NT2/D1 (cell line): ENCODE data around the gene PARD3.
"Not testable (repeated sequence)": the region's sequence is repeated elsewhere in the genome, so short reads cannot be mapped to it uniquely, and the experiment has no call there.

Experiments used
- SUZ12 ChIP-seq: IDR thresholded peaks from 2 replicates; pipeline ENCODE4 v1.6.1; 2011; ENCODE audit not compliant: insufficient read length, insufficient read depth; ENCODE audit errors: extremely low read depth
- YY1 ChIP-seq: IDR thresholded peaks from 2 replicates; pipeline ENCODE4 v1.6.1; 2011; ENCODE audit not compliant: insufficient read length, insufficient read depth
- ZNF274 ChIP-seq: IDR thresholded peaks from 2 replicates; pipeline ENCODE4 v1.6.1; 2011; ENCODE audit warnings: mild to moderate bottlenecking, low read depth, low read length

DNA sequence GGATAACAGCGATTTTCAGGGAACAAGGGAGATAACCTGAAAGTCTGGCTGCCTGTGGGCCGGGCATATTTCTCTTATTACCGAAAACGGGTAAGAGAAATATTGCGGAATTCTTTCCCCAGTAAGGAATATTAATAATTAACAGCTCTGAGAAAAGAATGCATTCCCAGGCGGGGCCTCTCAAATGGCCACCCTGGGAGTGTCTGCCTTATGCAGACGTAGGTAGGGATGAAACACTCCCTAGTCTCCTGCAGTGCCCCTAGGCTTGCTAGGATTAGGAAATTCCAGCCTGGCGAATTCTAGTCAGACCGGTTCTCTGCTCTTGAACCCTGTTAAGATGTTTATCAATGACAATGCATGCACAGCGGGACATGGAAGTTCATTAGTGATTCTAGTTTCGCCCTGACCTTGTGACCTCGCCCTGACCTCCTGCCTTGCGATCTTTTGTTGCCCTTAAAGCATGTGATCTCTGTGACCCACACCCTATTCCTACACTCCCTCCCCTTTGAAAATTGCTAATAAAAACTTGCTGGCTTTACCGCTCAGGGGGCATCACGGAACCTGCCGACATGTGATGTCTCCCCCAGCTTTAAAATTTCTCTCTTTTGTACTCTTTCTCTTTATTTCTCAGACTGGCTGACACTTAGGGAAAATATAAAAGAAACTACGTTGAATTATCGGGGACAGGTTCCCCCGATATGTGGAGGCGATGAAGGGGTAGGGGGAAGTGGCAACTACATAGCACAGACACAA is 387.8 kb downstream of the PARD3 start:
- TF ChIP-seq SUZ12, YY1, ZNF274: not testable (repeated sequence)
